ENCODE measurements around the gene OSBPL5.

- TF ChIP-seq CTCF (IDR thresholded peaks at IDR 0.05 in 4 of 5, conservative IDR thresholded peaks at IDR 0.05 in 1 of 5) = no peak
- no peak for TF ChIP-seq POLR2A (IDR thresholded peaks at IDR 0.05)
Observed at GRCh38 chr11:3055891-3056290, 109.2 kb downstream of the OSBPL5 start.

Measured in gastrocnemius medialis (tissue), 4 donors.